SHP77 (cell line): ENCODE measurements around the gene MROH2B.
"Not testable (repeated sequence)": the region's sequence is repeated elsewhere in the genome, so short reads cannot be mapped to it uniquely, and the experiment has no call there.

Experiments
- DNase-seq, 2 experiments: peaks; one replicate each; lab custom pipeline; 2025; lab: John Stamatoyannopoulos, UW

Gene MROH2B

DNA sequence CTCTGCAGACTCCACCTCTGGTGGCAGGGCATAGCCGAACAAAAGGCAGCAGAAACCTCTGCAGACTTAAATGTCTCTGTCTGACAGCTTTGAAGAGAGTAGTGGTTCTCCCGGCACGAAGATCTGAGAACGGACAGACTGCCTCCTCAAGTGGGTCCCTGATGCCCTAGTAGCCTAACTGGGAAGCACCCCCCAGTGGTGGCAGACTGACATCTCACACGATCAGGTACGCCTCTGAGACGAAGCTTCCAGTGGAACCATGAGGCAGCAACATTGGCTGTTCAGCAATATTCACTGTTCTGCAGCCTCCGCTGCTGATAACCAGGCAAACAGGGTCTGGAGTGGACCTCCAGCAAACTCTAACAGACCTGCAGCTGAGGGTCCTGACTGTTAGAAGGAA lies 48.5 kb downstream of the MROH2B start:
- DNase-seq = not testable (repeated sequence)

DNA sequence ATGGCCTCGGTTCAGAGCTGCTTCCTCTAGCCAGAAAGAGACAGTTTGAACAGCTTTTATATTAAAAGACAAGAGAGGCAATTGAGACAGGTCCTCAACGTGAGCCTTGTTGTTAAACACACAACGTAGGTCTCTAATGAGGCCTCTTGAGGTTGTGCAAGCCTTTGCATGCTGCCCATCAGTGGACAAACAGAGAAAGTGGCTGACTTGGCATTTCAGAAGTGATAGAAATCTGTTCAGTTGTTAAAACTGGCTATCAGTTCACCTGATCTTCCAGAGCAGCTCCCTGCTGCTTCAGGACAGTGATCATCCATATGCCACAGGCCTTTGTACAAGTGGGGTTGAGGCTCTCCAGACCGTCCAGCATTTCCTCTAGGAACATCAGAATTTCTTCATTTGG lies 58.8 kb downstream of the MROH2B start:
- DNase-seq = peak; percentile 25 to 57

DNA sequence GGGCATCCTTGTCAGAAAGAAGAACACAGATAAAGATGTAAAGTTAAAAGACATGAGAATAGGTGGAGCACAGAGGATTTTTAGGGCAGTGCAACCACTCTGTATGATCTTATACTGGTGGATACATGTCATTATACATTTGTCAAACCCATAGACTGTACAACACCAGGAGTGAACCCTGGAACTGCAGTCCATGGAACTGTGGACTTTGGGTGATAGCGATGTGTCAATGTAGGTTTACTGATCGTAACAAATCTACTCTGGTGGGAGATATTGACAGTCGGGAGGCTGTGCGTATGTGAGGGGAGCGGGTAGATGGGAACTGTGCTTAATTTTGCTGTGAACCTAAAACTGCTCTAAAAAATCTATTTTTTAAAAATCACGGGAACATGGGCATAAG lies 60.6 kb downstream of the MROH2B start:
- no peak for DNase-seq

DNA sequence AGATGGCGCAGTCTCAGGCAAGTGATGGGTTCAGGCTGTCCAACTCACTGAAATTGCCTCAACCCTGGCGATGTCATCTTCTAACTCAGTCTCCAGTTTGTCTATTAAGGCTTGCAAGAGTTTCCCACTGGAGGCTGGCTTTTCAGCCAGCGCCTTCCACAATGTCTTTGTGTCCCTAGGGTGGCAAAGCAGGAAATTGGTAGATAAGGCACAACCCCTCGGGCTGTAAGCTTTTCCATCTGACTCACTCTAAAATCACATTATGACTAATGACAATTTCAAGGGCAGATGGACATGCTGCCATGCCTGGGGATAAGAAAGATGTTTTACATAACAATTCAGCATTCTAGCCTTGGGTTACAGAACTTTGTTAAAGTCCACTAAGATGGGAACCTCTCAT lies 61.9 kb downstream of the MROH2B start:
- no peak for DNase-seq

- no peak for DNase-seq
Measured at GRCh38 chr5:41004931-41005330, 66.2 kb downstream of the MROH2B start.

- DNase-seq = no peak
Measured at GRCh38 chr5:41003670-41004376, 67.3 kb downstream of the MROH2B start.

DNA sequence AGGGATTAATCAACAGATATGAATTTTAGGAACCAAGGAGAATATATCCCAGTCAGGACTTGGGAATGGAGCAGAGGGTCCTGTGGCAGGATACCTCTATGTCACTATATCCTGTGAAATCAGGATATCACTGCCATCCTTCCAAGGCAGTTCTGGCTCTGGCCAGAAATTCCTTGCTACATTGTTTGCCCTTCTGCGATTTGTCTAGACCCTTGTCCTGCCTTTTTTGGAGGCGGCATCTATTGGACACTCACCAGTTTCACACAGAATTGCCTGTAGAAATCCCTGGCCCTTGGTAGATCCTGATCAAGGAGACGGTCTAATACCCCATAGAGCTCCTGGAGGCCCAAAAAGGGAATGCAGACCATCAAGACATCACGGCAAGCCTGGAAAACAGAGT lies 71.2 kb downstream of the MROH2B start:
- no peak for DNase-seq

DNA sequence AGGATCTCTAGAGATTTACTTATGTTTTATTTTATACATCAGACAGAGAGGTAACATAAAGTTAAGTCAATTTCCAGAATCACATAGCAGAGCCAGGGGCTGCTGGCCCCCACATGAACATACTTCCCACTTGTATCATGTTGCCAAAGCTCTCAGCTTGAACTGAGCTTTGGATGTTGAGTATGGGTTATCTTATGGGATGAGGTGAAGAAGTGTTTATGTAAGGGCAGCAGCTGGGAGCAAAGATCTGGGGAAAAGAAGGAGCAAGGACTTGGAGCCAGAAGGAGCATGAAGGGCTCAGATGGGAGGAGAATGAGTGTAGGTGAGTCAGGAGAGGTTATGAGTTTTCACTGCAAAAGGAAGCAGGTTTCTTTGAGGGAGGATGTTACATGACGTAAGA lies 72.0 kb downstream of the MROH2B start:
- DNase-seq = no peak

DNA sequence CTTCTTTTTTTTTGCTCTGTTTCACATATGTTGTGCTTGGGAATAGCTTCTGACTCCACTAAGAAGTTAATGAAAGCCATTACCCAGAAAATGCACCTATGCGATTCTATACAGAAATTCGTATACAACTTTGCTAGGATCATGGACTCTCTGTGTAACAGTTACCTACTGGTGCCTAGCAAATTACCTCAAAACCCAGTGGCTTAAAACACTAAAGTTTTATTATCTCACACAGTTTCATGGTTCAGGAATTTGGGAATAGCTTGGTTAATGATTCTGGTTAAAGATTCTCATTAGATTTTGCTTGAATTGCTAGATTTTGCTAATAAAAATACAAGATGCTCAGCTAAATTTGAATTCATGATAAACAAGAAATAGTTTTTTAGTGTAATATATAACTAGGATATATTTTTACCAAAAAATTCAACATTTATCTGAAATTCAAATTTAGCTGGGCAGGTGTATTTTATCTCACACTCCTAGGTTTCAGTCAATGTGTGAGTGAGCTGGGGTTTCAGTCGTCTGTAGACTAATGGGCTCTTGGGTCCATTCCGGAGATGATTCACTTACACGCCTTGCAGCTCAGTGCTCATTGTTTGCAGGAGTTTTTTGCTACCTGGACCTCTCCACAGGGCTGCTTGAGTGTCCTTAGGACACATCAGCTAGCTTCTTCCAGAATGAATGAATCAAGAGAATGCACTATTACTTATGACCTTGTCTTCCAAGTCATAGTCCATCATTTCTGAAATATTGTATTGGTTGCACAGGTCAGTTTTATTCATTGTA lies 75.1 kb downstream of the MROH2B start:
- no peak for DNase-seq

GRCh38 chr5:40991981-40992559 lies 79.1 kb downstream of the MROH2B start:
- DNase-seq = no peak

DNA sequence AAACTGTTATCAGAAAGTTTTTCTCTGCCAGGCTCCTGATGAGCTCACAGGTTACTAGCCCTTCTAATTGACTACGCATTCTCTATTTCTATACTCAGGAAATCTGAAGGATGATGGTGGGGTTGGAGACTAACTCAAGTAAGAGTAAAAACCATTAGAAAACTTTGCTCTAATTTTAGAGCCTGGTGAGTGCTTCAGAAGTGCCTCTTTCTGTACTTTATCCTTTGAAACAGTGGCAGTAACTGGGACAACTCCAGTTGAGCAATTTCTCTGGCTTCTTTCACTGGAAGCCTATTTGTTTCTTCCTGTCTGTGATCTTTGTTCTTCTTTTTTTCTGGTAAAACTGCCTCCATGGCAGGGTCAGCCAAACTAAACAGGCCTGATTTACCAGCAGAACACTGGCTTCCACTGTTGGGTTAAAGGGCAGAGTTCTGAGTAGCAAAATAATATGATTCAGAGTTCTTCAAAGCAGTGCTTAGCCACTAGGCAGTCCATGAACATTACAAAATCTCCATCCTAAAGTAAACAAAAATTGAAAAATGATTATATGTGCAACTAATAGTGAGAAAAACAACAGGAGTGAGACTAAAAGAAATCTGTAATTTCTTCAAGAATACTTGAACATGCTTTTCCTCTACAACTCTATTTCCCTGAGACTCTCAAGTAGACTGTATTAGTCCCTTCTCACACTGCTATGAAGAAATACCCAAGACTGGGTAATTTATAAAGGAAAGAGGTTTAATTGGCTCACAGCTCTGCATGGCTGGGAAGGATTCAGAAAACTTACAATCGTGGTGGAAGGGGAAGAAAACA lies 79.8 kb downstream of the MROH2B start:
- no peak for DNase-seq

DNA sequence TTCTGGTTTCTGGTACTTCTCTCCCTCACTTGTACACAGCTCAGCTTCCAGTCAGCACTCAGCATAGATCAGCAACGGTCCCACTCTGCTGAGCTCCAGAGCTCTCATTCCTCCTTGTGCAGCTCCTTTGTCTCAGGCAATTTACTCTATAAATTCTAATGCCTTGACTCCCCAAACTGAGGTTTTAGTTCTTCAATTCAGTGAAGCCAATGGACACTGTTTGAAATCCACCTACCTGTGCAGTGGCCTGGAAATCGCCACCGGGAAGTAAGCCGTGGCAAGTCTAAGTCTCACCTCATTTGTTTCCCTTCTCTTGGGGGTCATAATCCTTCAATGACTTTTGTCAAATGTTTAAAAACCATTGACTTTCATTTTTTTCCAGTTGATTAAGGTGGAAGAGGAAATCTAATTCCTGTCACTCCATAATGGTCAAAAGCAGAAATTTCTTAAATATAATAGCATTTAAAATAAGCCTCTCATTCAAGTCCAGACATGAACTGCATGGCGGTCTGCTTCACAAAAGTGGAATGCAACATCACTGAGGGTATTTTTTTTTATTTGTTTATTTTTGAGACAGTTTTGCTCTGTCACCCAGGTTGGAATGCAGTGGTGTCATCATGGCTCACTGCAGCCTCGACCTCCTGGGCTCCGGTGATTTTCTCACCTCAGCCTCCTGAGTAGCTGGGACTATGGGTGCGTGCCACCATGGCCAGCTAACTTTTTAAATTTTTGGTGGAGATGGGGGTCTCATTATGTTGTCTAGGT lies 82.2 kb downstream of the MROH2B start:
- DNase-seq = no peak

- no peak for DNase-seq
Measured at GRCh38 chr5:40987349-40987748, 83.8 kb downstream of the MROH2B start.

DNA sequence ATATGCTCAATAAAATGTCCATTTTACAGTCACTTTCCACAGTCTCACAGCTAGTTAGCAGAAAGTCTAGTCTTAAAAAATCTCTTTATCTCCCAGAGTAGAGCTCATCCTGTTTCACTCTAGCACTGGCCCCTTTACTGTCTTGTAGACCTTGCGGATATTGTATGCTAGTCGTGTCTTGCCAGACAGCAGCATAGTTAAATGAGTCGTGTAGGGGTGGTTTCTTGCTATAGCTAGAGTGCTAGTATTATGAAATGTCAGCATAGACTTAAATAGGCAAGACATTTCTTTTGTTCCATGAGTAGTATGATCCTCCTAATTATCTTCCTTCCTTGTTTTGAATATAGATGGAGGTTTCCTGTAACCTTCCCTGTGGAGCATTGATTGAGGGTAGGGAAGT lies 84.5 kb downstream of the MROH2B start:
- no peak for DNase-seq

GRCh38 chr5:40985501-40985900 lies 85.6 kb downstream of the MROH2B start:
- DNase-seq = no peak

- no peak for DNase-seq
Measured at GRCh38 chr5:40984884-40985283, 86.3 kb downstream of the MROH2B start.

DNA sequence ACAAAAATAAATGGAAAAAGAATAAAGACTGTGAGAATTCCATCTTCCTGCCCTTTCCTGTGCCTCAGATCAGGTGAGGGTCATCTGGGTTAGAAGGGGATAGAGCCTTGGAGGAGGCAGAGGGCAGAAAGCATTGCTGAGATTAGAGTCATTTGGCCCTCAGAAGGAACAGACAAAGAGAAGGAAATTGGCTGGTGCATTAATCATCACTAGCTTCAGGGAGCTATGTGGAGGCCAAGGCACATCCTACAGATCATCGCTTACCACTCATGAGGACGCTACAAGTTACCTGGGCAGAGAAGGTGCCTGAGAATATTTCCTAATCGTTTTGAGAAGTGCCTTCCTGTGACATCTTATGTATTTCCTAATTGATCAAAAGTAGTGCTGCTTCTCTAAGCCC lies 87.4 kb downstream of the MROH2B start:
- DNase-seq = no peak

- DNase-seq = no peak
Measured at GRCh38 chr5:40981420-40981819, 89.7 kb downstream of the MROH2B start.

DNA sequence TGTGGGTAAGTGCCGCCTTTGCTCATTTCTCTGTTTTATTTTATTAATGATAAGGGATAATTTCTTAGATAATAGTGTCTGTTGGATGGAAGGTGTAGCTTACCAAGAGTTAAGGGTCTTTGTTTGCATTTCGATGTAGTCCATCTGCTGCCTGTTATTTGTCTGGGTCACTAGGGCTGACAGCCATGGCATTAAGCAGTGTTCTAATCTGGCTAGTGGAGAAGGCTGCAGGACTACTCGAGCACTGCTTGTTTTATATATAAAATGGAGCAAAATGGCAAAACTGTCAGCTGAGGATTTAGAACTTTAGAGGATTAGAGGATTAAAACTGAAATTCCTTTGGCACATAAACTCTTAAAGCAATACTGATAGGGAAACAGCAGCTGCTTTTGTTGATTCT lies 94.3 kb downstream of the MROH2B start:
- DNase-seq = peak in 1 of 2 experiments; percentile 5

- no peak for DNase-seq
Measured at GRCh38 chr5:40976041-40976440, 95.1 kb downstream of the MROH2B start.

DNA sequence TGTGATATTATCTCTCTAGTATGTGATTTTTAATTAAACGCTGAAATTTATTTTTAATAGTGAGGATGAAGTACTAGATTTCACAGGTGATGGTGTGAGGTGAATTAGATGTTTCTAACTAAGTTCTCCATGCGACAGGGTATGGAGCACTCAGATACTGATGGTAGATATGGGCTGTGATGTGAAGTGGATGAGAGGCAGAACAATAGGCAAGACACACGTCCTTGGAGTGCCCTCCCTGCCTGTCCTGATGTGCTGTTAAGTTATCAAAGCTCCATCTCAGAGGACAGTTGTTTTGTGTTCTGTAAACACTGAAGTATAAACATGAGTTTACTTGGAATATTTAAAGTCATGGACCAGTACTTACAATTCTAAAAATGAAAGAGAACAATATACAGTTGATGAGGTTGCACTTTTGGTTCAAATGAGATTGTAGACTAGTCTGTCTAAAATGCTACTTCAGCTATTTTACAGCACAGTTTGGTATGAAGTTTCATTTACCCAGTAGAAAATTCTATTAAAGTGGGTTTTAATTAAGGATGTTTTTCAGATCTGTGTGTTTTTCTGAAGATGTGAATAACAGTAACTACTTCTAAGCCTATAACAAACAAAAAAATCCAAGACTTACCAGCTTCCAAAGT lies 97.7 kb downstream of the MROH2B start:
- no peak for DNase-seq
